HG03521 (cell line): Measurements from ENCODE around the gene SLC25A23.
"Not testable (repeated sequence)": the region's sequence is repeated elsewhere in the genome, so short reads cannot be mapped to it uniquely, and the experiment has no call there.

Experiments used
- ATAC-seq: cut with Tn5 transposase; IDR thresholded peaks from one replicate; pipeline ENCODE4 v1.9.1; 2021; ENCODE audit warnings: mild to moderate bottlenecking, moderate library complexity; ENCODE audit not compliant: unreplicated experiment

SLC25A23 gene

DNA sequence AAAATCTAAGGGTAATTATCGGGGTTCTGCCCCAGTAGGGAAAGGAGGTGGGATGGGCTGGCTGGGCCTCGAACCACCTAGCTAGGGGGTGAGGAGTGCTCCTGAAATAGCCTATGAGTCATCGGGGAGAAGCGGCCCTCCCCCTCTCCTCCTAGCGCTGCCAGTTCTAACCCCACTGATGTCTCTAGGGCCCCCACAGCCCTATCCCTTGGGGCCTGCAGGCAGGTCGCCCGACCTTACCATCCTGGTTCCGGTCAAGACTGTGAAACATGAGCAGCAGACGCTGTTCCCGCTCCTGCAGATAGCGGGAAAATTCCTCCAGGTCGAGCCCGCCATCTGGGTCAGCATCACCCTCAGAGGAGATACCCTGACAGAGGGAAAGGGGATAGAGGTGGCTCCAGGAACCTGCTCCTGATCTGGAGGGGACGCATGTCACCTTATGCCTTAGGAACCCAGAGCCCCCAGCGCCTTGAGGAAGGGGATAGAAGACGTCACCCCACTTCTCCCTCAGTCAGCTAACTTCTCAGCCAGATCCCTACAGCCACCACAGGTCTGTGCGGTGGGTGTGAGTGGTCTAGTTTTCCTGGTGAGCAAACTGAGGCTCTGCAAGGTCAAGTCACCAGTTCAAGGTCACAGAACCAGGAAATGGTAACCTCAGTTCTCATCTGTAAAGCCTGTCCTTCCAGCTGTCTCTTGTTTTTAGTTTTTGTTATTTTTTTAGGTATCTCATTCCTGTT, 1.5 kb downstream of the SLC25A23 start:
- ATAC-seq = no peak

DNA sequence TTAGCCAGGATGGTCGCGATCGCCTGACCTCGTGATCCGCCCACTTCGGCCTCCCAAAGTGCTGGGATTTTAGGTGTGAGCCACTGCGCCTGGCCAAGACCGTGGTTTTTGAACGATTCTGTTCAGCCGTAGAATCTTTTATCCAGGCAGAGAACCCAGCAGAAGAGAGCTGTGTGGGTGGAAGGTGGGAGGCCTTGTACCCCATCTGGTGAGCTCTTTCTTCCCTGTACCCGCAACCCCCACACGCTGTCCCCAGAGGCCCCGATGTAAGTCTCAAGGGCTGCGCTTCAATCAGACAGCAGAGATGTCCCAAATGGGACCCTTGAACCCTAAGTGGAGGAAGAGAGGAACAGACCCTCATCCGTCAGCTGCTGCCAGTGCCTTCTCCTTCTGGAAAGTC, 3.7 kb downstream of the SLC25A23 start:
- ATAC-seq = no peak

DNA sequence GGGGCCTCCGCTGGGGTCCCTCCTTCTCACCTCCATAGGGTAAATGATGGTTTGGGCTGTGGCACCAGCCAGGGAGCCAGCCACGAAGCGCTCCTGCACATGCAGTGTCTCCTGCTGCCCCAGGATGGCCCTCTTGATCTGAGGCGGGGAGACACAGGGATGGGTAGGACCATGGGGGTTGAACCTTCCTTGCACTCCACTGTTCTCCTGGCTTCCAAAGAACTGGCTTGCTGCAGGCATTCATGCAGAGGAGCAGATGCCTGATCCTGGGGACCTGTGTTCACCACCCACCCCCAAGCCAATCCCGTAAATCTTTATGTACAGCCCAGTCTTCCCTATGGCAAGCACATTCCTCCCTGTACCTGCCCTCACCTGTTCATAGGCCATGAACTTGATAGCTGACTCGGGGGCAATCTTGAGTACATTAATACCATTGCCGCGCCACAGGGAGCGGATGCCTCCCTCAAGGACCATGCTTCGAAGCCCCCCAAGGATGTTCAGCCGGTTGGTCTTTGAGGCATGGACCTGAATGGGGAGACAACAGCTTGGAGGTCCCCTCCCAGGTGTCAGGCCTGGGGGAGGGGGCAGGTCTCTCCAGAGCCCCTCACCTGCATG, 5.5 kb downstream of the SLC25A23 start:
- no peak for ATAC-seq

DNA sequence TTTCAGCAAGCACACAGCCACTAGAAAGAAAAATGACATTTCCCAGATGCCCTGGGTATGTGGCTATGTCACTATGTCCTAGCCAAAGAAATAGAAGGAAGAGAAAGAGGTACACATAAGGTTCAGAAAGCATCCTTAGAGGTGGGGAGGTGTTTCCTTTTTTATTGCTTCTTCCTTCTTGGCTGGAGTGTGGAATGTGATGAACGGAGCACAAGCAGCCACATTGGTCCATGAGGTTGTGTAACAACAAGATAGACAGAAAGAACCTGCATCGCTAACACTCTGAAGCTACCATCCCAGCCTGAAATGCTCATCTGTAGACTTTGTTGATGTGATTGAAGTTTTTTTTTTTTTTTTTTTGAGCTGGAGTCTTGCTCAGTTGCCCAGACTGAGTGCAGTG, 6.7 kb downstream of the SLC25A23 start:
- no peak for ATAC-seq

GRCh38 chr19:6452223-6452614, 7.4 kb downstream of the SLC25A23 start:
- ATAC-seq = no peak

DNA sequence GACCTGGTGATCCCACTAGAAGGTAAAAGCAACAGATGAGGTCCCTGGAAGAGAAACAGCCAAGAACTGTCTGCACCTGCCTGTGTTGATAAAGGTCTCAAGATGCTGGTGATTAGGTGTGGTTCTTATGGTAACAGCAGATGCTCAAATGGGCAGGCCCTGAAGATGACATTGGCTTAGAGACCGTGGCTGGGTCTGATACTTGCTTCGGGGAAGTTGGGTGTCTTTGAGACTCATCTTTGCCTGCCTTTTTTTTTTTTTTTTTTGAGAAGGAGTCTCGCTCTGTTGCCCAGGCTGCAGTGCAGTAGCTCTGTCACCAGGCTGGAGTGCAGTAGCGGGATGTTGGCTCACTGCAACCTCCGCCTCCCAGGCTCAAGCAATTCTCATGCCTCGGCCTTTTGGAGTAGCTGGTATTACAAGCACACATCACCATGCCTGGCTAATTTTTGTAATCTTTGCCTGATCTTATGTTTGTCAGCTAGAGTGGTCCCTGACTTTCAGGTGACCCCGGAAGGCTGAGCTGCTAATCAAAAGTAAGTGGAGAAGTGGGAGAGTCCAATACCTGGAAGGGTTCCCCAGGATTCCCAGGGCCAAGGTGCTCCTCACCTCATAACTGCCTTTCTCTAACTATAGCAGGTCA, 7.9 kb downstream of the SLC25A23 start:
- ATAC-seq = no peak

- ATAC-seq = no peak
Measured at GRCh38 chr19:6450166-6450565, 9.4 kb downstream of the SLC25A23 start.

- no peak for ATAC-seq
Measured at GRCh38 chr19:6448045-6448444, 11.5 kb downstream of the SLC25A23 start.

GRCh38 chr19:6446452-6446851, 13.1 kb downstream of the SLC25A23 start:
- no peak for ATAC-seq

DNA sequence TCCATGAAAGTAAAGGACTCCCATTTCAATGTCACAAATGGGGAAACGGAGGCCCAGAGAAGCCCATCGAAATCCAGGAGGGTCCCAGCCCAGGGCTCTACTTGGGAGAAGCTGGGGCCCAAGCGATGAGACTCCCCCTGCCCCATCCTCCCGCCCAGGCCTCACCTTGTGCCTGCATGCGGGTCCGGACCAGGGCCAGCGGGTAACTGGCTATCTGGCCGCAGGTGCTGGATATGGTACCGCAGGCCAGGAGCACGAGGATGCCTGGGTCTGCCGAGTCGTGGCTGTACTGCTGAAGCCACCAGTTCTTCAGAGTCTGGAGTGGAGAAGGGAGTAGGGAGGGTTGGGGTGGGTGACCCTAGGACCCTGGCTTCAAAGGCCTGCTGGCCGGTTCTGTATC, 15.6 kb downstream of the SLC25A23 start:
- no peak for ATAC-seq

DNA sequence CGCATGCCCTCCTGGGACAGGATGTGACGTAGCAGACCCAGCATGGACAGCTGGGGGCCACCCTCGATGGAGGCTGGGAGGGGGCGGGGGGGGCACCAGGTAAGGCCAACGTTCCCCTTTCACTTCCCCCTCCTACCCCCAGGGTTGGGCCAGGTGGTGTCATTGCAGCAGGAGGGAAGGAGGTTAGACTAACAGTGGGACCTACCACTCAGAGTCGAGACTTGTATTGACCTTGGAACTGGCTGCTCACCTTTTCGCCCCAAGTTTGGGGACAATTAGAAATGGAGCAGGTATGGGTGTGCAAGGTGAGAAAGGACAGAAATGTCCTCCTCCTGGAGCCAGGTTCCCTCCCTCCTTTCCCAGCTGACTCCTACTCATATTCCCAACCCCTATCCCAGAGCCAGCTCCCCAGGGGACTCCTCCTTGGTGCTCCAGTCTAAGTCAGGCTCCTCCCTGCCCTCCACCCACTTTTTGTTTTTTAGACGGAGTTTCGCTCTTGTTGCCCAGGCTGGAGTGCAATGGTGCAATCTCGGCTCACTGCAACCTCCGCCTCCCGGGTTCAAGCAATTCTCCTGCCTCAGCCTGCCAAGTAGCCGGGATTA, 17.4 kb downstream of the SLC25A23 start:
- no peak for ATAC-seq

DNA sequence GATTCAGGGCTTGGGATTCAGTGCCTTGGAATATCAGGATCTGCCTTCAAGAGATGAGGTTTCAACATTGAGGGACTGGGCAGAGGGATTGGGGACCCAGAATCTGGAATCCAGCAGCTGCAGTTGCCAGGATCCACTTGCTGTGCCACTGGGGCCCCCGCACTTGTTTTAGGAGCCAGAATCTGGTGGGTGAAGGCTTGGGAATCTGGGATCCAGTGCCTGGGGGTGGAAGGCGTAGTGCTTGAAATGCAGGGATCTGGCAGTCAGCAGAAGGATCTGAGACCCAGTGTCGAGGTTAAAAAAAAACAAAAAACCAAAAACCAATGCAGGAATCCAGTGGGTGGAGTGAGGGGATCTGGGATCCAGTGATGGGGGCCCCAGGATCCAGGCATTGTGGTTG, 18.7 kb downstream of the SLC25A23 start:
- no peak for ATAC-seq

DNA sequence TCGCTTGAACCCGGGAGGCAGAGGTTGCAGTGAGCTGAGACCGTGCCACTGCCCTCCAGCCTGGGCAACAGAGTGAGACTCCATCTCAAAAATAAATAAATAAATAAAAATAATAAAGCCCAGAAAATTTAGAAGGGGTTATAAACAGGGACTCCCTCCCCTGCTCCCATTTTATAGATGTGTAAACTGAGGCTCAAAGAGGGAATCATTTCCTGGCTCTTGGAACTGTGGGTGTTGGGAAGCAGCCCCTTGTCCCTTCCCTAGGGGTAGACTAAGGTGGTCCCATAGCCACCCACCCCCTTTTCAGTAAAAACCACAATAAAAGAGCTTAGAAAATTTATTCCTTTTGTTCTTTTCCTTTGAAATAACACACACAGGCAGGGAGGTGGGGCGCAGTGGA, 19.8 kb downstream of the SLC25A23 start:
- ATAC-seq = no peak

GRCh38 chr19:6433663-6434062, 25.9 kb downstream of the SLC25A23 start, which contains the start of gene SLC25A41:
Gene SLC25A41 (minus strand): TSS chr19:6433763. CDS start chr19:6433693, 70 bp downstream.
- no peak for ATAC-seq

DNA sequence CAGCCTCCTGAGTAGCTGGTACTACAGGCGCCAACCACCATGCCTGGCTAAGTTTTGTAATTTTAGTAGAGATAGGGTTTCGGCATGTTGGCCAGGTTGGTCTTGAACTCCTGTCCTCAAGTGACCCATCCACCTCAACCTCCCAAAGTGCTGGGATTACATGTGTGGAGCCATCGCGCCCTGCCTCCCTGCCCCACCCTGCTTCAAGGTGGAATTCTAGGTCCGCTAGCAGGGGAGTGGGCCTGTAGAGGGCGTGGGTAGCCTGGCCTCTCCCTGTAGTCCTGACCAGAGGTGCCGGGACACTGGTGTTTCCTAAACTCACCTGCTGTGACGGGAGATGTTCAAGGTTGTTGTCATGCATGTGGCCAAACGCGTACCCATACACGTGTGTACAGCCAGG, 26.4 kb downstream of the SLC25A23 start:
- ATAC-seq = no peak

GRCh38 chr19:6431891-6432290, 27.7 kb downstream of the SLC25A23 start:
- ATAC-seq = no peak

DNA sequence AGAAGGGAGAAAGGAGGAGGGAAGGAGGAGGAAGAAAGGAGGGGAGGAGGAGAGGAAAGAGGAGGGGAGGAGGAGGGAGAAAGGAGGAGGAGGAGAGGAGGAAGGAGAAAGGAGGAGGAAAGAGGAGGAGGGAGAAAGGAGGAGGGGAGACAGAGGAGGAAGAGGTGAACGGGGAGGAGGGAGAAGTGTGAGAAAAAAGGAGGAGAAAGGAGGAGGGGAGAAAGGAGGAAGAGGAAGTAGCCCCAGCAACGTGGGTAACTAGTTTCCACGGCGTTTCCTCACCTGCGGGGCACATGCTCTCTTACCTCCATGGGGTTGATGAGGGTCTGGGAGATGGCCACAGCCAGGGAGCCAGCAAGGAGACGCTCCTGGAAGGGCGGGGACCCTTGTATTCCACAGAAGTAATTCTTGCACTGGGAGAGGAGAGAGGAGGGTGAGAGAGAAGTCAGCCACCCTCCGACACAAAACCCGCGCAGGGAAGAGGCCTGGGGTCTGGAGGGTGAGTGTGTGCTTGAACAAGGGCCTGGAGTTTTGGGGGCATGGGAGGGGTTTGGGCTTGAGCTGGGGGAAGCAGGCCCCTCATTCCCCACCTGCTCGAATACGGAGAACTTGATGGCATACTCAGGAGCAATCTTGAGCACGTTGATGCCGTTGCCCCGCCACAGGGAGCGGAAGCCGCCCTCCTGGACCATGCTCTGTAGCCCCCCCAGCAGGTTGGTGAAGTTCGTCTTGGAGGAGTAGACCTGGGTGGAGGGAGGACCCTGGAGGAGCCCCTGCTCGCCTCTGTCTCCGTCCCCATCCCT, 30.0 kb downstream of the SLC25A23 start:
- ATAC-seq = no peak

GRCh38 chr19:6428692-6429418, 30.7 kb downstream of the SLC25A23 start:
- ATAC-seq = not testable (repeated sequence)

GRCh38 chr19:6427131-6427530, 32.5 kb downstream of the SLC25A23 start:
- no peak for ATAC-seq
